ENCODE measurements around the gene RNF223.
"Not testable (repeated sequence)": the region's sequence is repeated elsewhere in the genome, so short reads cannot be mapped to it uniquely, and the experiment has no call there.

Gene RNF223

DNA sequence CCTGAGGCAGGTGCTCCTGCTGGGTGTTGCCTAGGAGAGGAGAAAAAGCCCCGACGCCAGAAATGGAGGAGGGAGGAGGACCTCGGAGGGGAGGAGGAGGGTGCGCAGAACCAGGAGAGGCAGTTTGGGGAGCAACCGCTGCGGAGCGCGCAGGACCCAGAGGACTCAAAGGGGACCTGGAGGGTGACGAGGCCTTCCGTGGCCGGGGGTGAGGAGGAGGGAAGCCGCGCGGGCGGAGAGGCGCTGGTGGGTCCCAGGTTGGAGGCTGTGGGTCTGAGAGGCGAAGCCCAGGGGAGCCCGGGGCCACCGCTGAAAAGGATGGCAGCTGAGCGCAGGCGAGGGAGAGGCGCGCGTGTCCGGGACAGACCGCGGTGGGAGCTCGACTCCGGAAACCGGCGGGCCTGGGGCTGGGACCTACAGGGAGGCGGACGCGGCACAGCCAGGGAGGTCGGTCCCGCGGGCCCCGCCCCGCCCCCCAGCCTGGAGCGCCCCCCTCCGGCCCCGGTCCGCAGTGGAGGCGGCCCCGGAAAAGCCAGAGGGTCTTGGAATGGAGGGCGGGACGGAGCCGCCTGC, 15.1 kb downstream of the RNF223 start:
- no peak for DNase-seq

DNA sequence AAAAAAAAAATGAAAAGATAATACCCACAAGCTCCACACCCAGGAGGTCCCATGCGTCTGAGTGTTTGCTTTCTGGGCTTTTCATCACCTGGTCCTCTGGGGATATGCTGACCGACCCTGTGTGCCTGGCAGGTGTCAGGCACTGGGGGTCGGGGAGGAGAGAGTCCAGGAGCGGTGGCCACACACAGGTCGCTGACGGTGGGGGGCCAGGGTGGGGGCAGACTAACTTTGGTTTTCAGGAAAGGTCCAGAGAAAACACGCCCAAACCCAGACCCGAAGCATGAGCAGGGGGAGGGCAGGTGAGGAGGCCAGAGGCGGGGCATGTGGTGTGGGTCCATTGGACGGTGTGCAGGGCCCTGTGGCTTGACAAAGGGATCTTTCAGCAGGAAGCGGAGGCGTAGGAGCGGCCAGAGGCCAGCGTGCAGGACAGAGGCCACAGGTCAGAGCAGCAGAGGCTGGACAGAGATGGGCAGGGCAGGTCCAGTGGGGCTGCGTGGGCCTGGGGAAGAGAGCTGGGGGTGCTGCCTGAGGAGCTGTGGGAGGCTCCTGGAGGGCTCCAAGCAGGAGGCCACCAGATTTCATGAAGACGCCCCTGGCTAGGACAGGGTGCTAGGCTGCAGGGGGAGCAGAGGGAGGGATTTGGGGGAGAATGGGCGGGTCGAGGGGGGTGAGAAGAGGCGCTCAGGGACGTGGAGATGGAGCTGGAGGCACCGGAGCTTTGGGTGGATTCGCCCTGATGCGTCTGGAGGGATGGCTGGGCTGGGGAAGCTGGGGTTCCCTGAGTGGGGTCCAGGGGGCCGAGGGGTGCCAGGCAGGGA, 15.8 kb downstream of the RNF223 start:
- no peak for DNase-seq

- not testable (repeated sequence) for DNase-seq
These were observed 16.4 kb downstream of the RNF223 start for GRCh38 chr1:1057769-1058087.

DNA sequence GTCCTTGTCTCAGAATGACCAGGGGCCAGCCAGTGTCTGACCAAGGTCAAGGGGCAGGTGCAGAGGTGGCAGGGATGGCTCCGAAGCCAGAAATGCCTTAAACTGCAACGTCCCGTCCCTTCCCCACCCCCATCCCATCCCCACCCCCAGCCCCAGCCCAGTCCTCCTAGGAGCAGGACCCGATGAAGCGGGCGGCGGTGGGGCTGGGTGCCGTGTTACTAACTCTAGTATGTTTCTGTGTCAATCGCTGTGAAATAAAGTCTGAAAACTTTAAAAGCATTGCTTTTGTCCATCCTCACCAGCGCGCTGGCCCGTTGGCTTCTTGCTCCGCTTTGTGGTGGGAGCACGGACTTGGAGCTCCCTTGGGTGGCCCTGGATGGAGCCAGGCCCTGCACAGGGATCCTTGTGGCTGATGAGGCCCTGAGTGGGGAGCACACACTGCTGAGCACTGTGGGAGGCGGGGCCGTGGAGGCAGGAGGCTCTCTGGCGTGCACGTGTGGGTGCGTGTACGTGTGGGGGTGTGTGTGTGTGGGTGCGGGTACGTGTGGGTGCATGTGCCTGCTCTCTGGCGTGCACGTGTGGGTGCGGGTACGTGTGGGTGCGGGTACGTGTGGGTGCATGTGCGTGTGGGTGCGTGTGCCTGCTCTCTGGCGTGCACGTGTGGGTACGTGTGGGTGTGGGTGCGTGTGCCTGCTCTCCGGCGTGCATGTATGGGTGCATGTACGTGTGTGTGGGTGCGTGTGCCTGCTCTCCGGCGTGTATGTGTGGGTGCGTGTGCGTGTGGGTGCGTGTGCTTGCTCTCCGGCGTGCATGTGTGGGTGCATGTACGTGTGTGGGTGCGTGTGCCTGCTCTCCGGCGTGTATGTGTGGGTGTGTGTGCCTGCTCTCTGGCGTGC, 18.0 kb downstream of the RNF223 start:
- no peak for DNase-seq

- DNase-seq = no peak
These were observed 19.1 kb downstream of the RNF223 start for GRCh38 chr1:1054971-1055370.

DNA sequence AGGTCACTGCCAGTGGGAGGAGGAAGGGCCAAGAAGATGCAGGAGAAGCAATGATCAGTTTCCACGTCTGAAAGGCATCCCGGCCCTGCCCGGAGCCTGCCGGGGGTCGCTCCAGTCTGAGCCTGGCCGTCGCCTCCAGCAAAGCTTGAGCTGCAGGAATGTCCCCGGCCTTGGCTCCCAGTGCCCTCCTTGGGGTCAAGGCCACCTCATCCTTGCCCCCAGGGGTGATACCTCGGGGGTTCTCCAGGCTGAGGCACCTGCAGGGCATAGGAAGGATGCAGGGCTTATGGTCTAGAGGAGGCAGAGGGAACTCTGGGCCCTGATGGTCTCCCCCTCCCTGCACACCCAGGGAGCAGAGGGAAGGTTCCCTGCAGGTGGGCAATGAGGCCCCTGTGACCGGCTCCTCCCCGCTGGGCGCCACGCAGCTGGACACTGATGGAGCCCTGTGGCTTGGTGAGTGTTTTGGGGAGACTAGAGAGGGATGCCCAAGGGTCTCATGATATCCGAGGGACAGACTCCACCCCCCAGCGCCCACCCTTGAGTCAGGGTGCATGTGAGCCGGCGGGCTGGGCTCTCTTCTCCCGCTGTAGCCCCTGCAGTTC, 19.9 kb downstream of the RNF223 start:
- DNase-seq = no peak

DNA sequence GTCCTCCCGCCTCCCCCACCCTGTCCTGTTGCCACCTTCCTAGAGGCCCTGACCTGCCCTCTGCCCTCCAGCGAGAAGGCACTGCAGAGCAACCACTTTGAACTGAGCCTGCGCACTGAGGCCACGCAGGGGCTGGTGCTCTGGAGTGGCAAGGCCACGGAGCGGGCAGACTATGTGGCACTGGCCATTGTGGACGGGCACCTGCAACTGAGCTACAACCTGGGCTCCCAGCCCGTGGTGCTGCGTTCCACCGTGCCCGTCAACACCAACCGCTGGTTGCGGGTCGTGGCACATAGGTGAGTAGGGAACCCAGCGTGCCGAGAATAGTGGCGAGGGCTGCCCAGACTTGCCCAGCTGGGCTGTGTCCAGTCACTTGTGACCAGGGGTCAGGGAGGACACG, 20.4 kb downstream of the RNF223 start:
- no peak for DNase-seq

GRCh38 chr1:1053022-1053421, 21.1 kb downstream of the RNF223 start:
- DNase-seq = no peak

GRCh38 chr1:1052003-1052840, 21.9 kb downstream of the RNF223 start:
- no peak for DNase-seq

DNA sequence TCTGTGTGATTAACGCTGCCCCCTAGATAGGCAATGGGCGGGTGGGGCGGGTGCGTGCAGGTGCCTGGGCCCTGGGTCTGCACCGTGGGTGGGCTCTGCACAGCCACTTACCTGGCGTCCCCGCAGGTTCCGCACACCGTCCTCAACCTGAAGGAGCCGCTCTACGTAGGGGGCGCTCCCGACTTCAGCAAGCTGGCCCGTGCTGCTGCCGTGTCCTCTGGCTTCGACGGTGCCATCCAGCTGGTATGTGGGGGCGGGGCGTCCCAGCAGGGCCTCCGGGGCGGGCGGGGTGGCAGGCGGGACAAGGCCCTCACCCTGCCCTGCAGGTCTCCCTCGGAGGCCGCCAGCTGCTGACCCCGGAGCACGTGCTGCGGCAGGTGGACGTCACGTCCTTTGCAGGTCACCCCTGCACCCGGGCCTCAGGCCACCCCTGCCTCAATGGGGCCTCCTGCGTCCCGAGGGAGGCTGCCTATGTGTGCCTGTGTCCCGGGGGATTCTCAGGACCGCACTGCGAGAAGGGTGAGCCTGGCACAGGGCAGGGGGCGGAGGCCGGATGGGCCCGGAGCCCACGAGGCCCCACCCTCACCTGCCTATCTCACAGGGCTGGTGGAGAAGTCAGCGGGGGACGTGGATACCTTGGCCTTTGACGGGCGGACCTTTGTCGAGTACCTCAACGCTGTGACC, 22.8 kb downstream of the RNF223 start:
- no peak for DNase-seq

GRCh38 chr1:1050577-1051052, 23.5 kb downstream of the RNF223 start:
- no peak for DNase-seq

GRCh38 chr1:1049318-1050165, 24.6 kb downstream of the RNF223 start:
- no peak for DNase-seq

- no peak for DNase-seq
These were observed 25.3 kb downstream of the RNF223 start for GRCh38 chr1:1048765-1049164.

GRCh38 chr1:1047963-1048362, 26.1 kb downstream of the RNF223 start:
- DNase-seq = no peak

DNA sequence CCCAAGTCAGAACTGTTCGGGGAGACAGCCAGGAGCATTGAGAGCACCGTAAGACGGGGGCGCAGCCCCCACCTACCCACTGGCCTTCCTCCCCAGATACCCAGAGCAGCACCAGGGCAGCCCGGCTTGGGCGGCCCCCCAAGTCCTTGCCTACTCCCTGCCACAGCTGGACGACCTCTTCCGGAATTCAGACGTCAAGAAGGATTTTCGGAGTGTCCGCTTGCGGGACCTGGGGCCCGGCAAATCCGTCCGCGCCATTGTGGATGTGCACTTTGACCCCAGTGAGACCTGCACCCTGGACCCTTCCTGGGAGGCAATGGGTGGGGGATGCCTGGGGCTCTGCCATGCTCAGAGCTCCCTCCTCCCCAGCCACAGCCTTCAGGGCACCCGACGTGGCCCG, 26.7 kb downstream of the RNF223 start:
- no peak for DNase-seq

DNA sequence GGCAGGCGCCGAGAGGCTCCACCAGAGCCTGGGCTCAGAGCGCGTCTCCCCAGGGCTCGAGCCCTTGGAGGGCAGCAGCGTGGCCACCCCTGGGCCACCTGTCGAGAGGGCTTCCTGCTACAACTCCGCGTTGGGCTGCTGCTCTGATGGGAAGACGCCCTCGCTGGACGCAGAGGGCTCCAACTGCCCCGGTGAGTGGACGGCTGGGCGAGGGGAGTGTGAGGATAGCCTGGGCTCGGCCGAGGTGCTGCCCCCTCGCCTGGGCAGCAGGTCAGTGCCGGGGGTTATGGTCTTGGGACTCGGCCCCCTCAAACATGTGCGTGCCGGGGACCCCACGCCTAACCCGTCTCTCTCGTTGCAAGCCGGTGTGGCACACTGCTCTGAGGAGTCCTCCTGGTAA, 27.3 kb downstream of the RNF223 start:
- no peak for DNase-seq

GRCh38 chr1:1046243-1046642, 27.9 kb downstream of the RNF223 start:
- no peak for DNase-seq

DNA sequence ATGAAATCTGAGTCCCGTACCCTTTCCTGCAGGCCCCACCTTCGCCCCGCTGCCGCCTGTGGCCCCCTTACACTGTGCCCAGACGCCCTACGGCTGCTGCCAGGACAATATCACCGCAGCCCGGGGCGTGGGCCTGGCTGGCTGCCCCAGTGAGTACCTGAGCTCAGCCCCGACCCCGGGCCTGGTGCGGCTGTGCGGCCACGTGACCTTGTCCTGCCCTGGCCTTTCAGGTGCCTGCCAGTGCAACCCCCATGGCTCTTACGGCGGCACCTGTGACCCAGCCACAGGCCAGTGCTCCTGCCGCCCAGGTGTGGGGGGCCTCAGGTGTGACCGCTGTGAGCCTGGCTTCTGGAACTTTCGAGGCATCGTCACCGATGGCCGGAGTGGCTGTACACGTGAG, 29.0 kb downstream of the RNF223 start:
- DNase-seq = no peak

- DNase-seq = no peak
These were observed 29.5 kb downstream of the RNF223 start for GRCh38 chr1:1044455-1045078.

- DNase-seq = no peak
These were observed 30.2 kb downstream of the RNF223 start for GRCh38 chr1:1043921-1044320.

Data from fibroblast of skin of abdomen (primary cell).